OCI-M2 (cell line): ENCODE measurements around the gene ITSN2.
"Not testable (repeated sequence)": the region's sequence is repeated elsewhere in the genome, so short reads cannot be mapped to it uniquely, and the experiment has no call there.

ENCODE experiments used
- DNase-seq: peaks from one replicate; lab custom pipeline; 2025; ENCODE audit not compliant: unreplicated experiment; lab: John Stamatoyannopoulos, UW

ITSN2 gene

GRCh38 chr2:24363301-24363700 lies 3.0 kb upstream of the ITSN2 start:
- no peak for DNase-seq

GRCh38 chr2:24362253-24362652 lies 1.9 kb upstream of the ITSN2 start:
- DNase-seq, result no peak

GRCh38 chr2:24360963-24361330 lies 611 bp upstream of the ITSN2 start:
- no peak for DNase-seq

GRCh38 chr2:24359129-24360049 lies 947 bp downstream of the ITSN2 start:
- no peak for DNase-seq

DNA sequence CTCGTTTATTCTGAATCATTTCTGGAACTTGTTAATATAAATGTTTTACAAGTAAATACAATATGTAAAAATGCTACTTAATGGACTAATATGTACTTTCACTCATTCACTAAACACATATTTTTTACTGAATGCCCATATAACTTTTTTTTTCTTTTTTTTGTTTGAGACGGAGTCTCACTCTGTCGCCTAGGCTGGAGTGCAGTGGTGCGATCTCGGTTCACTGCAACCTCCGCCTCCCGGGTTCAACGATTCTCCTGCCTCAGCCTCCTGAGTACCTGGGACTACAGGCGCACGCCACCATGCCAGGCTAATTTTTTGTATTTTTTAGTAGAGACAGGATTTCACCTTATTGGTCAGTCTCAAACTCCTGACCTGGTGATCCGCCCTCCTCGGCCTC lies 2.6 kb downstream of the ITSN2 start:
- DNase-seq, result not testable (repeated sequence)

GRCh38 chr2:24357115-24357514 lies 3.2 kb downstream of the ITSN2 start:
- DNase-seq, result not testable (repeated sequence)

DNA sequence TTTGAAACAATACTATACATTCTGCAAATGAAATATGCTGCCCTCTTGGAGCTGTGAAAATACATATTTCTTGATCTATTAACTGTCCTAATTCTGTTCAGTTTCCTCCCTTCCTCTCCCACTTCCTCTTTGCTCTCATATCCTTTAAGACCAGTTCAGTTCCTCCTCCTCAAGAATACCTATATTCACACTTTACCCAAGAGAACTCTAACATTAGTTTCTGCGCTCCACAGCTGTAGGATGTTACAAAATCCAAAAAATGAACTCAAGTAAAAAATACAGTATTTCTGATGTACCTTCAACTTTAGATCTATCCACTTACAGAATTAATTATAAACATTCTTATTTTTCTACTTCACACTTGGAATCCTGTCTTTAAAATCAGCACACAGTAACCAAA lies 5.4 kb downstream of the ITSN2 start:
- DNase-seq, result no peak

- no peak for DNase-seq
Measured at GRCh38 chr2:24354395-24354794, 5.9 kb downstream of the ITSN2 start.

GRCh38 chr2:24353973-24354372 lies 6.4 kb downstream of the ITSN2 start:
- no peak for DNase-seq

DNA sequence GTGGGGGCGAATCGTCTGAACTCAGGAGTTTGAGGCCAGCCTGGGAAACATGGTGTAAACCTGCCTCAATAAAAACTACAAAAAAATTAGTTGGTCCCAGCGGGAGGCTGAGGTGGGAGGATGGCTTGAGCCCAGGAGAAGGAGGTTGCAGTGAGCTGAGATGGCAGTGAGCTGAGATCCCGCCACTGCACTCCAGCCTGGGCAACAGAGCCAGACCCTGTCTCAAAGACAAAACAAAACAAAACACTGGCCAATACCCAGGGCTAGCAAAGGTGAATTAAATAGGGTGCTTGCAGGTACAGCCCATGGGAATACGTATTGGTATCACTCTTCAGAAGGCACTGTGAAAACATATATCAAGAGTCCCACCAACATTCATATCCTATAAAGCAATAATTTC lies 7.0 kb downstream of the ITSN2 start:
- no peak for DNase-seq

DNA sequence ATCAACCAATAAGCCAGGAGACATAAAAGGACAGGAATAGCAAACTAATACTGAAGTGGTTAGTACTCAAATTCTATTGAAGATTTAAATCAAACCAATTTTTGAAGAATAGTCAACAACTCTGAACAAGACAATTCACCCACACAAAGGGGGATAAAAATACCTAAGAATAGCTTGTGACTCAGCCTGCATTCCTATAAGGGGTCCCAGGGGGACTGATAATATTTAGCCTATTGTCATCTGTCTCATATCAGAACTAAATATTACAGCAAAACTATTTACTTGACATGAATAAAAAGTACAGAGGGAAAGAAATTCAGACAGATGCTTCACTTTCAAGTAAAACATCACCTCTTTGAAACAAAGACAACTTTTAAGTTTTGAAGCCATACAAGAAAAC lies 7.7 kb downstream of the ITSN2 start:
- no peak for DNase-seq

DNA sequence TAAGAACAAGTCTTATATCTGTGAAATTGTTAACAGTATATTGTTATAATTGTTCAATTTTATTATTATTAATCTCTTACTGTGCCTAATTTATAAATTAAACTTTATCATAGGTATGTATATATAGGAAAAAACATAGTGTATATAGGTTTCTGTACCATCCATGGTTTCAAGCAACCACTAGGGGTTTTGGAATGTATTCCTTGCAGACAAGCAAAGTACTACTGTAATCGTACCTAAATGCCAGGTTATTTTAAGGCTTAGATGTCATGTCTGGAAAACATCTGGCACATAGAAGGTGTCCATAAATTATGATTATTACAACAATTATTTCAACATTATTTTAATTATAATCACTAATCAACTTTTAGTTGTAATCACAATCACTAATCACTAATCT lies 8.4 kb downstream of the ITSN2 start:
- no peak for DNase-seq

DNA sequence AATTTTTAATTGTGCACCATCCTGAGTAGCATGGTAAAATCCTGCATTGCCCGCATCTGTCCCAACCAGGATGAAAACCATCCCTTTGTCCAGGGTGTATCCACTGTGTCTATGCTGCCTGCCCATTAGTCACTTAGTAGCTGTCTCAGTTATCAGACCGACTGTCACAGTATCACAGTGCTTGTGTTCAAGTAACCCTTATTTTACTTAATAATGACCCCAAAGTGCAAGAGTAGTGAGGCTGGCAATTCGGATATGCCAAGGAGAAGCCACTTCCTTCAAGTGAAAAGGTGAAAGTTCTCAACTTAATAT lies 8.8 kb downstream of the ITSN2 start:
- DNase-seq, result no peak

DNA sequence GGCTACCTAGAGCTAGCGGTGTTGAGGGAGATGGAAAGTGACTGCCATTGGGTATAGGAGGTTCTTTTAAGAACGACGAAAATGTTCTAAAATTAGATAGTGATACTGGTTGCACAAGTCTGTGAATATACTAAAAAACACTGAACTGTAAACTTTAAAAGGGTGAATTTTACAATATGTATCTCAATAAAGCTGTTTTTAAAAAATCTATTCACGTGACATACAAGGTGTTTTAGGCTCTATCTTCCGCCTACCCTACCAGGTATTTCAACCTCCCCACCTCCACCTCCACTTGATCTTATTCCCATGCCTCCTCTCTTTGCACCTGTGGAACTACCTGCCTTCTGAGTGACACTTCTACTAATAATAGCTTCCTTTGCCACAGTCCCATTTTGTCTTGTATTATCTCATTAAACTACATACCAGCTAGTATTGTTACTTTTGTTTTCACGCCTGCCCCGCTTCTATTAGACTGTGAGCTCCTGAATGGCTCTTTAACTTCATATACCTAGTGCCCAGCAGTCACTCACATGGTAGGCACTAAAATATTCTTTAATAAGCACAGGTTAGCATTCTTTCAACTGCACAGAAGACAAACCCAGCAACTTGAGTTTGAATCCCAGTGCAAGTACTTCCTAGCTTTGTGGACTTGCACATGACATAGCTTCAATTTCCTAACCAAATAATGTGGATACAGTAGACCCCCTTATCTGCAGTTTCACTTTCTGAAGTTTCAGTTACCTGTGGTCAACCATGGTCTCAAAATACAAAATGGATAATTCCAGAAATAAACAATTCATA lies 9.3 kb downstream of the ITSN2 start:
- no peak for DNase-seq

DNA sequence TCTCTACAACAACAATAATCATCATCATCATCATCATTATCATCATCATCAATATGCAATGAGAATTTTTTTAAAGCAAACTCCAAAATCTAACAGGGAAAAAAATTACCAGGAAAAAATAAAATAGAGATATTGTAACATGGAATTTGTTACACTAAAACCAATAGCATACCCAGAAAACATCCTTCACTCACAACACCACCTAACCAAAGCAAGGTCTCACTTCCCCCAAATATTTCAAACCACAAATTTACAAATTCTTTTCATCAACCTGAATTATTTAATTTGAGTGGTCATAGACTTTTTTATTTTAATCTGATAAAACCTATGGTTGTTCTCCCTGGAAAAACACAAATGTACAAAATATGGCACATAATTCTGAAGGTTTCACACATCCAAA lies 11.2 kb downstream of the ITSN2 start:
- DNase-seq, result no peak

DNA sequence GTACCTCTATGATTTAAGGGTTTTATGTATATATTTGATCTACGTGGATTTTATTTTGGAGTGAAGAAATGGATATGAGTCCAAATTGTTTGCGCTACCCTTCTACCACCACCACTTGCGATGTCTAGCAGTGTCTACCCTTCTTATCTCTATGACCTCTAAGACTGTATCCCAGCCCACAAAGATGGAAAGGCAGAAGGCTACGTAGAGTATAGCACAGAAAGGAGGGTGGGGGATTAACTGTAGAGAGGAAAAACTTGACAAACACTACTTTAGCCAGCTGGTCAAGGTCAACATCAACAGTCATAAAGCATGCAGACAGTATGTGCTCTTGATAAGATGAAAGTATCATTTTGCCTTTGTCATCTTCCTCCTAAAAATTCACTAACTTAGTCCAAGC lies 14.4 kb downstream of the ITSN2 start:
- no peak for DNase-seq

DNA sequence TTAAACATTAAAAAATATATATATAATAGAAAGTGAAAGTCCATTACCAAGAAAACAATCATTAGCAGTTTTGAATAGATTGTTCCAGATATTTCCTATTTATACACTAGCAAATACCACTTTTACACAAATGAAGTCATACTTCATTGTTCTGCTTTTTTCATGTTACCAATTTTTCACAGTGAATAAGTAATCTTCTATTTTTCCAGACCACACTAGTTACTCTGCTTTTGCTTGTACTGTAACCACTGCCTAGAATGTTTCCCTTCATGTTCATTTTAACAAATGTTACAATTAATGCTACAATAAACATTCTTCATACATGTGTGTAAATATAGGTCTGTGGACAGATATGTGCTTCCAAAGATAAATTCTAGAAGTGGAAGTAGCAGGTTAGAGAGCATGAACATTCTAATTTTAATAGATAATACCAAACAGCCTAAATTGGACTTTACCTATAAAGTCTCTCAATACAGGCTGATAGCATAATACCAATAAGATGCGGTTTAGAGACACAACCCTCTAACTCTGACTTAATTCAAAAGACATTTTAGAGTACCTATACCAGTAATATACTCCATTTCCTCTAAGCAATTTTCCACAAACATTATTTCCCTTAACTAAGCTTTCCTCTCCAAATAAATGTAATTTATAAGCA lies 17.0 kb downstream of the ITSN2 start:
- DNase-seq, result no peak

DNA sequence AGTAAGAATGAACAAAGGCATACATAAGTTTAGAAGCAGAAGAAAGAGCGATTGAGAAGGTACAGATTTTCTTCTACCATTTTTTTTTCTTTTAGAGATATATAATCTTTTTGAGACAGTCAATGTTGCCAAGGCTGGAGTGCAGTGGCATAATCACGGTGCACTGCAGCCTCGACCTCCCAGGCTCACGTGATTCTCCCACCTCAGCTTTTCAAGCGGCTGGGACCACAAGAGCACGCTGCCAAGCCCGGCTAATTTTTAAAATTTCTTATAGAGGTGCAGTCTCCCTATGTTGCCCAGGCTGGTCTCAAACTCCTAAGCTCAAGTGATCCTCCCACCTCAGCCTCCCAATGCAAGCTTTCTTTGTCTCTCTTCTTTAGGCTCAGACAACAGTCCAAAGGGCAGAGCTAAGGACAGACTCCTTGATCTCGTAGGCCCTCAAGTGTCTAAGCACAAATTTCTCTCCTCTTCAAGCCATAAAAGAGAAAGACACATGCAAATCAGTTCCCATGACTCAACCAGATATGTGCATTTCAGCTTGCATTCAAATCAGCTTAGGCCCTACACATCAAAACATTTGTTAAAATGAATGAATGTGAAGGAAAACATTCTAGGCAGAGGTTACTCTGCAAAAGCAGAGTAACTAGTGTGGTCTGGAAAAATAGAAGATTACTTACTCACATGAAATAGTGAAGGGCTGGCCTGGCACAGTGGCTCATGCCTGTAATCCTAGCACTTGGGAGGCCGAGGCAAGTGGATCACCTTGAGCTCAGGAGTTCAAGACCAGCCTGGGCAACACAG lies 18.0 kb downstream of the ITSN2 start:
- no peak for DNase-seq

DNA sequence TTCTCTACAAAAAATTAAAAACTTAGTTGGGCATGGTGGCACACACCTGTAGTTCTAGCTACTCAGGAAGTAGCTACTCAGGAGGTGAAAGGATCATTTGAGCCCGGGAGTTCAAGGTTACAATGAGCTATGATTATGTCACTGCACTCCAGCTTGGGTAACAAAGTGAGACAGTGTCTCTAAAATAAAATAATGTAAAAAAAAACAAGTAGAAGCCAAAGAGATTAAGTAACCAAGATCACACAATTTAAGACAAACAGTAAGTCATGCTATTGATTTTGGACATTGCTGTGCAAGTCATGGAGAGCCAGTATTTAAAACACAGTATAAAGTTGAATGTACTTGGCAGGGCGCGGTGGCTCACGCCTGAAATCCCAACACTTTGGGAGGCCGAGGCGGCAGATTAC lies 20.5 kb downstream of the ITSN2 start:
- DNase-seq, result no peak

- not testable (repeated sequence) for DNase-seq
Measured at GRCh38 chr2:24339098-24339497, 21.2 kb downstream of the ITSN2 start.

DNA sequence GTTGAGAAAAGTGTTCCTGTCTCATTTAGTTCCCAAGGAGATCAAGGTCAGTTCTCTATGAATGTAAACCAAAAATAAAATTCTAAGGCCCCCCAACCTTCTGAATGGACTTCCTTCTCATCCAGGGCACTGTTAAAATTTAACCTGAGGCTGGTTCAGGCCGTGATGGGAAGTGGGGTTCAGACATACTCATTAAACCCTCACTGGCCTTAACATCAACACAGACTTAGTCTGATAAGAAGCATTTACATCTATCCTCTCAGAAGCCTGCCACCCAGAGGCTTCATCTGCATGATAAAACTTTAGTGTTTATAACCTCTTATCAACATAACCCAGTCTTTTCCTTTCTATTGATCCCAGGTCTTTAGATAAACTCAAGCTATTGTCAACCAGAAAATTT lies 22.4 kb downstream of the ITSN2 start:
- no peak for DNase-seq
